Measurements from ENCODE around the gene FBXO10. TPM values are rescaled to one million over a fixed set of nuclear protein-coding genes. Genes with fewer than 3 reads are reported as not detected.

The FBXO10 gene
- total and polyA plus RNA-seq, 10 of the 15 experiments (the other 5 are each of a cell fraction or from before 2014, with no cell fraction given): 1.6 to 17.2 (median 9.6) TPM

- TF ChIP-seq NR2C2 (IDR thresholded peaks at IDR 0.05; ENCODE audit: borderline replicate concordance, control insufficient read depth, insufficient read length, low read depth) (no peak), MYB (IDR thresholded peaks at IDR 0.05; ENCODE audit: borderline replicate concordance, low read depth, low read length) (no peak), ZNF217 (IDR thresholded peaks at IDR 0.05) (no peak)
- ChIA-PET POLR2A (no interaction called here), SMC1A (ENCODE audit: uncharacterized antibody, unreplicated experiment) (no interaction called here), CTCF (no interaction called here), RAD21 (ENCODE audit: unreplicated experiment) (no interaction called here)
- in situ Hi-C loops (cut with MboI): no loop called here
- no peak overlapping the region for H2AFZ ChIP-seq (ENCODE audit: control insufficient read depth, low read depth, low read length)
- 82% methylated on average over 3 of the region's 3 CpGs for WGBS (ENCODE audit: insufficient coverage, insufficient replicate concordance, low lambda C conversion rate, missing lambda C conversion rate)
- no peak overlapping the region for H3K4me2 ChIP-seq (ENCODE audit: control insufficient read depth, insufficient read depth)
- H3K9me3 ChIP-seq (replicated peaks; ENCODE audit: control insufficient read depth, insufficient read depth, low read length): no peaks in the 10 kb centered on the region
- FAIRE-seq (no peak), DNase-seq (ENCODE audit: low read depth, low spot score) (no peak), ATAC-seq (no peak)
- no peaks in the 10 kb centered on the region for H3K27me3 ChIP-seq (replicated peaks in 1 of 2; ENCODE audit: control insufficient read depth in 2 of 2, insufficient read depth in 2 of 2, low read length in 1 of 2)
- intact Hi-C loops (cut with micrococcal nuclease; ENCODE audit: unreplicated experiment): loop anchor here (10.0 kb wide), 1 partner anchor 63 kb away; no protein-coding TSS in a partner anchor
- no peak overlapping the region for H3K9ac ChIP-seq (ENCODE audit: control insufficient read depth, insufficient read depth, low read length)
- no peak overlapping the region for H3K27ac ChIP-seq (ENCODE audit: control insufficient read depth, insufficient read depth)
- no peaks in the 10 kb centered on the region for H4K20me1 ChIP-seq (ENCODE audit: control insufficient read depth, insufficient read depth)
- H3K79me2 ChIP-seq (ENCODE audit: control insufficient read depth, insufficient read depth, low read length): no peaks in the 10 kb centered on the region
- no peak overlapping the region for H3K4me3 ChIP-seq
- H3K36me3 ChIP-seq (ENCODE audit: control insufficient read depth in 2 of 2, insufficient read depth in 2 of 2, low read length in 1 of 2): no peaks in the 10 kb centered on the region
- no peaks in the 10 kb centered on the region for H3K4me1 ChIP-seq (ENCODE audit: control insufficient read depth, insufficient read depth, low read length)
- BruUV-seq (replicated peaks): no TSS peak
Measured at GRCh38 chr9:37551468-37551867, 24.7 kb downstream of the FBXO10 start.

GRCh38 chr9:37550781-37551180 is 25.4 kb downstream of the FBXO10 start:
- no TSS peak for BruUV-seq (replicated peaks)
- Histone ChIP-seq H3K27ac (ENCODE audit: control insufficient read depth, insufficient read depth) (no peak overlapping the region), H3K4me1 (ENCODE audit: control insufficient read depth, insufficient read depth, low read length) (no peaks in the 10 kb centered on the region), H3K36me3 (ENCODE audit: control insufficient read depth in 2 of 2, insufficient read depth in 2 of 2, low read length in 1 of 2) (no peaks in the 10 kb centered on the region), H3K4me3 (no peak overlapping the region), H3K4me2 (ENCODE audit: control insufficient read depth, insufficient read depth) (no peak overlapping the region), H4K20me1 (ENCODE audit: control insufficient read depth, insufficient read depth) (no peaks in the 10 kb centered on the region), H3K9me3 (replicated peaks; ENCODE audit: control insufficient read depth, insufficient read depth, low read length) (no peaks in the 10 kb centered on the region), H3K9ac (ENCODE audit: control insufficient read depth, insufficient read depth, low read length) (no peak overlapping the region), H3K27me3 (replicated peaks in 1 of 2; ENCODE audit: control insufficient read depth in 2 of 2, insufficient read depth in 2 of 2, low read length in 1 of 2) (no peaks in the 10 kb centered on the region), H2AFZ (ENCODE audit: control insufficient read depth, low read depth, low read length) (no peak overlapping the region), H3K79me2 (ENCODE audit: control insufficient read depth, insufficient read depth, low read length) (no peaks in the 10 kb centered on the region)
- in situ Hi-C loops (cut with MboI) (no loop called here), intact Hi-C loops (cut with micrococcal nuclease; ENCODE audit: unreplicated experiment) (loop anchor here (10.0 kb wide), 1 partner anchor 64 kb away; no protein-coding TSS in a partner anchor)
- no peak for FAIRE-seq
- ChIA-PET POLR2A (no interaction called here), SMC1A (ENCODE audit: uncharacterized antibody, unreplicated experiment) (no interaction called here), CTCF (no interaction called here), RAD21 (ENCODE audit: unreplicated experiment) (no interaction called here)
- no peak for DNase-seq (ENCODE audit: low read depth, low spot score)
- ATAC-seq: no peak
- 95% methylated on average over 1 of the region's 1 CpG for WGBS (ENCODE audit: insufficient coverage, insufficient replicate concordance, low lambda C conversion rate, missing lambda C conversion rate)
- TF ChIP-seq NR2C1 (IDR thresholded peaks at IDR 0.05) (no peak), SIX5 (IDR thresholded peaks at IDR 0.05; ENCODE audit: low read depth, low read length, severe bottlenecking) (no peak), MEF2A (IDR thresholded peaks at IDR 0.05; ENCODE audit: insufficient read depth, low read depth, low read length) (no peak), USF2 (IDR thresholded peaks at IDR 0.05; ENCODE audit: borderline replicate concordance, low read depth, low read length) (no peak), SP1 (IDR thresholded peaks at IDR 0.05; ENCODE audit: low read depth, low read length) (no peak), CUX1 (IDR thresholded peaks at IDR 0.05; ENCODE audit: insufficient replicate concordance, low read depth, low read length) (no peak), EGR1 (IDR thresholded peaks at IDR 0.05; ENCODE audit: borderline replicate concordance in 1 of 2, low read depth in 2 of 2, low read length in 2 of 2) (no peak), SMAD5 (IDR thresholded peaks at IDR 0.05; ENCODE audit: low read depth) (no peak)
